SK-N-SH treated with all-trans-retinoic acid at 6 μM for 48 hours (cell line): Measurements from ENCODE around the gene ZBTB42.

Experiments used
- ATAC-seq: fragments of 200-7000 bp; cut with Tn5 transposase; 3 replicates; pipeline ENCODE4 v1.9.1; 2020; ENCODE audit warnings: mild to moderate bottlenecking, moderate library complexity
- ARNTL ChIP-seq: fragments of 450-650 bp; formaldehyde crosslinking; IDR thresholded peaks from 2 replicates; pipeline ENCODE4 v1.5.0; 2020; ENCODE audit warnings: low read depth, mild to moderate bottlenecking, moderate library complexity, borderline replicate concordance
- BACH2 ChIP-seq: fragments of 250-450 bp; sonication (Bioruptor Pico); IDR thresholded peaks from 2 replicates; pipeline ENCODE4 v1.9.0; 2021; ENCODE audit warnings: mild to moderate bottlenecking, borderline replicate concordance
- CREB5 ChIP-seq: fragments of 250-450 bp; sonication (Bioruptor Pico); IDR thresholded peaks from 2 replicates; pipeline ENCODE4 v1.5.1; 2020; ENCODE audit warnings: low read depth, mild to moderate bottlenecking, moderate library complexity
- CSDC2 ChIP-seq: fragments of 250-450 bp; sonication (Bioruptor Pico); IDR thresholded peaks from 2 replicates; pipeline ENCODE4 v1.5.0; 2020; ENCODE audit warnings: mild to moderate bottlenecking, moderate library complexity
- CSRNP3 ChIP-seq: fragments of 250-450 bp; sonication (Bioruptor Pico); IDR thresholded peaks from 2 replicates; pipeline ENCODE4 v1.5.1; 2021; ENCODE audit warnings: mild to moderate bottlenecking, moderate library complexity
- ESRRG ChIP-seq: fragments of 250-450 bp; sonication (Bioruptor Pico); IDR thresholded peaks from 2 replicates; pipeline ENCODE4 v1.6.1; 2021; ENCODE audit warnings: mild to moderate bottlenecking
- GLIS3 ChIP-seq: fragments of 250-450 bp; sonication (Bioruptor Pico); IDR thresholded peaks from 2 replicates; pipeline ENCODE4 v1.5.0; 2020; ENCODE audit warnings: mild to moderate bottlenecking, moderate library complexity
- ISL1 ChIP-seq: fragments of 250-450 bp; sonication (Bioruptor Pico); IDR thresholded peaks from 2 replicates; pipeline ENCODE4 v2.1.2; 2022; ENCODE audit warnings: mild to moderate bottlenecking, moderate library complexity
- OSR1 ChIP-seq: fragments of 250-450 bp; sonication (Bioruptor Pico); IDR thresholded peaks from 2 replicates; pipeline ENCODE4 v1.8.0; 2022; ENCODE audit warnings: moderate library complexity, mild to moderate bottlenecking, inconsistent platforms
- PPARA ChIP-seq: fragments of 250-450 bp; sonication (Bioruptor Pico); IDR thresholded peaks from 2 replicates; pipeline ENCODE4 v1.5.0; 2020; ENCODE audit warnings: mild to moderate bottlenecking, borderline replicate concordance
- RARB ChIP-seq: fragments of 250-450 bp; sonication (Bioruptor Pico); IDR thresholded peaks from 2 replicates; pipeline ENCODE4 v1.8.0; 2021; ENCODE audit warnings: mild to moderate bottlenecking, moderate library complexity
- TCF4 ChIP-seq: fragments of 250-450 bp; sonication (Bioruptor Pico); IDR thresholded peaks from 2 replicates; pipeline ENCODE4 v1.8.0; 2021; ENCODE audit warnings: mild to moderate bottlenecking, moderate library complexity, borderline replicate concordance
- ZC3H10 ChIP-seq: fragments of 250-450 bp; sonication (Bioruptor Pico); IDR thresholded peaks from 2 replicates; pipeline ENCODE4 v1.5.1; 2021; ENCODE audit warnings: mild to moderate bottlenecking, moderate library complexity
- ZFP3 ChIP-seq: fragments of 250-450 bp; sonication (Bioruptor Pico); IDR thresholded peaks from 2 replicates; pipeline ENCODE4 v1.5.0; 2020; ENCODE audit warnings: mild to moderate bottlenecking, moderate library complexity
- ZFP30 ChIP-seq: fragments of 450-650 bp; formaldehyde crosslinking; IDR thresholded peaks from 2 replicates; pipeline ENCODE4 v1.5.0; 2022; ENCODE audit warnings: mild to moderate bottlenecking, moderate library complexity
- ZNF565 ChIP-seq: fragments of 450-650 bp; formaldehyde crosslinking; conservative IDR thresholded peaks from 2 replicates; pipeline ENCODE4 v1.5.0; 2020; ENCODE audit warnings: low read depth, mild to moderate bottlenecking, moderate library complexity
- ZNF70 ChIP-seq: fragments of 450-650 bp; formaldehyde crosslinking; IDR thresholded peaks from 2 replicates; pipeline ENCODE4 v1.5.0; 2020; ENCODE audit warnings: mild to moderate bottlenecking, moderate library complexity
- ZNF8 ChIP-seq: fragments of 450-650 bp; formaldehyde crosslinking; IDR thresholded peaks from 2 replicates; pipeline ENCODE4 v1.5.0; 2020; ENCODE audit warnings: mild to moderate bottlenecking, moderate library complexity
- TF ChIP-seq, protein P1 (sequence below): fragments of 250-450 bp; sonication (Bioruptor Pico); IDR thresholded peaks from 2 replicates; pipeline ENCODE4 v1.8.0; 2021; ENCODE audit warnings: low read depth, mild to moderate bottlenecking, moderate library complexity, borderline replicate concordance
- TF ChIP-seq, protein P2 (sequence below): fragments of 250-450 bp; sonication (Bioruptor Pico); IDR thresholded peaks from 2 replicates; pipeline ENCODE4 v1.5.0; 2020; ENCODE audit warnings: mild to moderate bottlenecking, moderate library complexity

The ZBTB42 gene

GRCh38 chr14:104819361-104819781 lies 18.5 kb downstream of the ZBTB42 start:
- no peak for TF ChIP-seq ARNTL (CRISPR knock-in tag)
- TF ChIP-seq, protein P1, sequence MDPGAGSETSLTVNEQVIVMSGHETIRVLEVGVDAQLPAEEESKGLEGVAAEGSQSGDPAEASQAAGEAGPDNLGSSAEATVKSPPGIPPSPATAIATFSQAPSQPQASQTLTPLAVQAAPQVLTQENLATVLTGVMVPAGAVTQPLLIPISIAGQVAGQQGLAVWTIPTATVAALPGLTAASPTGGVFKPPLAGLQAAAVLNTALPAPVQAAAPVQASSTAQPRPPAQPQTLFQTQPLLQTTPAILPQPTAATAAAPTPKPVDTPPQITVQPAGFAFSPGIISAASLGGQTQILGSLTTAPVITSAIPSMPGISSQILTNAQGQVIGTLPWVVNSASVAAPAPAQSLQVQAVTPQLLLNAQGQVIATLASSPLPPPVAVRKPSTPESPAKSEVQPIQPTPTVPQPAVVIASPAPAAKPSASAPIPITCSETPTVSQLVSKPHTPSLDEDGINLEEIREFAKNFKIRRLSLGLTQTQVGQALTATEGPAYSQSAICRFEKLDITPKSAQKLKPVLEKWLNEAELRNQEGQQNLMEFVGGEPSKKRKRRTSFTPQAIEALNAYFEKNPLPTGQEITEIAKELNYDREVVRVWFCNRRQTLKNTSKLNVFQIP (CRISPR knock-in tag), result no peak
- no peak for TF ChIP-seq ZC3H10 (CRISPR knock-in tag)
- no peak for TF ChIP-seq RARB (CRISPR knock-in tag)
- TF ChIP-seq ZNF8, result no peak
- no peak for TF ChIP-seq CREB5 (CRISPR knock-in tag)
- TF ChIP-seq BACH2 (CRISPR knock-in tag), result no peak
- no peak for TF ChIP-seq OSR1 (CRISPR knock-in tag)
- no peak for TF ChIP-seq ESRRG (CRISPR knock-in tag)
- TF ChIP-seq CSDC2 (CRISPR knock-in tag), result no peak
- no peak for TF ChIP-seq TCF4
- TF ChIP-seq ZNF70, result no peak
- TF ChIP-seq ZNF565, result no peak
- TF ChIP-seq CSRNP3 (CRISPR knock-in tag), result no peak
- no peak for TF ChIP-seq PPARA
- no peak for ATAC-seq

DNA sequence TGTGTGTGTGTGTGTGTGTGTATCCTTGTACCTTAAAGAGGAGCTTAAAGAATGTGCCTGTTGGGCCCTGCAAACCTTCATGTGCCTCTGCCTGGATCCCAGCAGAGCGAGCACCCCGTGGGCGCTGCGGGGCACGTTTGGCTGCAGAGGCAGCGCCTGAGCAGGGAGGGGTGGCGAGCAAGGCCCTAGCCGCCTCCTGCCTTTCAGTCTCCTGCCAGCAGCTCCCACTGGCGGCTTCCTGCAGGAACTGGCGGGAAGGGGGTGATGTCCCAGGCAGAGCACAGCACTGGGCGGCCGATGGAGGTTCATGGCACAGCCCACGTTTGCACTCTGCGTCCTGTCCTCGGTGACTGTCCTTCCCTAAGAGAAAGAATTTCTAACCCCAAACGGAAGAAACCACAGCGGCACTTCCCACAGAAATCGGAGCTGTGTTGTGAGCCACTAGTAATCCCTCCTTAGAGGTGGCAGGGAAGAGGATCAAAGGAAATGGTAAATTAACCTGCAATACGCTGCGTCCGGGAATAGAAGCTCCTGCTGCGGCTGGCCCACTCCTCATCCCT lies 19.8 kb downstream of the ZBTB42 start:
- peak; percentile 52 for ATAC-seq
- TF ChIP-seq RARB (CRISPR knock-in tag), result no peak
- TF ChIP-seq ZNF70, result no peak
- TF ChIP-seq, protein P2, sequence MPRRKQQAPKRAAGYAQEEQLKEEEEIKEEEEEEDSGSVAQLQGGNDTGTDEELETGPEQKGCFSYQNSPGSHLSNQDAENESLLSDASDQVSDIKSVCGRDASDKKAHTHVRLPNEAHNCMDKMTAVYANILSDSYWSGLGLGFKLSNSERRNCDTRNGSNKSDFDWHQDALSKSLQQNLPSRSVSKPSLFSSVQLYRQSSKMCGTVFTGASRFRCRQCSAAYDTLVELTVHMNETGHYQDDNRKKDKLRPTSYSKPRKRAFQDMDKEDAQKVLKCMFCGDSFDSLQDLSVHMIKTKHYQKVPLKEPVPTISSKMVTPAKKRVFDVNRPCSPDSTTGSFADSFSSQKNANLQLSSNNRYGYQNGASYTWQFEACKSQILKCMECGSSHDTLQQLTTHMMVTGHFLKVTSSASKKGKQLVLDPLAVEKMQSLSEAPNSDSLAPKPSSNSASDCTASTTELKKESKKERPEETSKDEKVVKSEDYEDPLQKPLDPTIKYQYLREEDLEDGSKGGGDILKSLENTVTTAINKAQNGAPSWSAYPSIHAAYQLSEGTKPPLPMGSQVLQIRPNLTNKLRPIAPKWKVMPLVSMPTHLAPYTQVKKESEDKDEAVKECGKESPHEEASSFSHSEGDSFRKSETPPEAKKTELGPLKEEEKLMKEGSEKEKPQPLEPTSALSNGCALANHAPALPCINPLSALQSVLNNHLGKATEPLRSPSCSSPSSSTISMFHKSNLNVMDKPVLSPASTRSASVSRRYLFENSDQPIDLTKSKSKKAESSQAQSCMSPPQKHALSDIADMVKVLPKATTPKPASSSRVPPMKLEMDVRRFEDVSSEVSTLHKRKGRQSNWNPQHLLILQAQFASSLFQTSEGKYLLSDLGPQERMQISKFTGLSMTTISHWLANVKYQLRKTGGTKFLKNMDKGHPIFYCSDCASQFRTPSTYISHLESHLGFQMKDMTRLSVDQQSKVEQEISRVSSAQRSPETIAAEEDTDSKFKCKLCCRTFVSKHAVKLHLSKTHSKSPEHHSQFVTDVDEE (CRISPR knock-in tag), result no peak
- no peak for TF ChIP-seq GLIS3 (CRISPR knock-in tag)
- TF ChIP-seq PPARA, result no peak
- TF ChIP-seq CREB5 (CRISPR knock-in tag), result no peak
- no peak for TF ChIP-seq ZFP30
- no peak for TF ChIP-seq ZC3H10 (CRISPR knock-in tag)
- TF ChIP-seq ZNF8, result no peak
- TF ChIP-seq ZNF565, result no peak
- no peak for TF ChIP-seq ZFP3 (CRISPR knock-in tag)
- TF ChIP-seq CSRNP3 (CRISPR knock-in tag), result no peak
- no peak for TF ChIP-seq ISL1 (CRISPR knock-in tag)
